Measurements from ENCODE around the gene ATL2.
"Not testable (repeated sequence)": the region's sequence is repeated elsewhere in the genome, so short reads cannot be mapped to it uniquely, and the experiment has no call there.

The ATL2 gene

DNA sequence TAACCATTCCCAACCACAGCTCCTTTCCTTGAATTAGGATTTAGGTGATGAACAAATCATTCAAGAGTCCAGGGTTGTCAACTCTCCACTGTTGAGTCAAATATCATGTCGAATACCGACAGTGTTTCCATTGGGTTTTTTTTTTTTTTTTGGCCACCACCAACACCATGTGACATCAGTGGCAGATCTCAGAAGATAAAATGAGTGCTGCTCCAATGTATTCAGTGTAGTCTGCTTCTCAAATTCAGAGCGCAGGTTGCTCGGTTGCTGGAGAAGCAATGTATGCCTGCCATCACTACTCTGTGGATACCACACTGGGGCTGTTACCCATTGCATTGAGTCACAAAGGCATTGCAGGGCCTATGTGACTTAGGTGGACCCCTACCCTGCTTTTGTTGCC, 10.8 kb upstream of the ATL2 start:
- DNase-seq, result no peak

DNA sequence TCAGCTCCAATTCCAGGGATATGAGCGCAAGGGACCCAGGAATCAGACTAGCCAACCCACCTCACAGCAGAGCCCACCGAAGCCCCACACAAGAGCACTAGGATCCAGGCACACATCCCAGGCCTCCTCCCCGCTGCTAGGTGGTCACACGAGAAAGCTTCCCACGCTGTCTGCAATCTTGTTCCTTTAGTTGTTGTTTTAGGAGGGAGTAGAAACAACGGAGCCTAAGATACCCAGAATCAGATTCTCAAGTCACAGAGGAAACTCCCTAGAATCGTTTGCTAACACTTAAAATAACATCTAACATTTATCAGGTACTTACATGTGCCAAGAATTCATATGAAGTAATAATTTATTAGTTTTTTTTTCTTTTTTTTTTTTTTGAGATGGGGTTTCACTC, 9.7 kb upstream of the ATL2 start:
- DNase-seq, result no peak

DNA sequence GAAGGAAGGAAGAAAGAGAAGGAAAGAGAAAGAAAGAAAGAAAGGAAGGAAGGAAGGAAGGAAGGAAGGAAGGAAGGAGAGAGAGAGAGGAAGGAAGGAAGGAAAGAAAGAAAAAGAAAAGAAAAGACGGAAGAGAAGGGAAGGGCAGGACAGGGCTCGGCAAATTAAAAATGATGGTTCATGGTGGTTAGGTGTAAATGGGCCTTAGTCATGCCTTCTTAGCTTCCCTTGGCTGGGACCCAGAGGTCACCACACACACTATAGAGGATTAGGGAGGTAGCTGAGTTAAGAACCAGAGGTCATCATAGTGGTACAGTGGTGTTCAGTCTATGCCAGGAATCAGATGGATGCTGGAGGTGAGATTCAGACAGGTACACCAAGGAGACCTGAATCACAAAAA, 9.3 kb upstream of the ATL2 start:
- no peak for DNase-seq

DNA sequence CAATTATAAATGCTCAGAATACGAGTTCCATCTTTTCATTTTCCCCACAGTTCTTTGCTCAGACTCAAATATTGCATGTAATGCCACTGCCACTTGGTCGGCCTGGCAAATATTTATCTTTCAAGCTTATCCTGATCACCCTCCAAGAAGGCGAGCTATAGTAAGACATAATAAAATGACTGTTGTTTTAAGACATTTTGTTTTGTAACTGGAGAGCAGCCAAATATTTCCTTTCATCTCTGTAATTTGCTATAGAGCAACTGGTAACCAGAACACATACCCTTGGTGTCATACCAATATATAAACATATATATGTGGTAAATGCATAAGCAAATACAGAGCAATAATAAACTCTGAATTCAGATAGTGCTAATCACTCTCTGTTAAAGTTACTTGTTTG, 7.3 kb upstream of the ATL2 start:
- DNase-seq, result no peak

DNA sequence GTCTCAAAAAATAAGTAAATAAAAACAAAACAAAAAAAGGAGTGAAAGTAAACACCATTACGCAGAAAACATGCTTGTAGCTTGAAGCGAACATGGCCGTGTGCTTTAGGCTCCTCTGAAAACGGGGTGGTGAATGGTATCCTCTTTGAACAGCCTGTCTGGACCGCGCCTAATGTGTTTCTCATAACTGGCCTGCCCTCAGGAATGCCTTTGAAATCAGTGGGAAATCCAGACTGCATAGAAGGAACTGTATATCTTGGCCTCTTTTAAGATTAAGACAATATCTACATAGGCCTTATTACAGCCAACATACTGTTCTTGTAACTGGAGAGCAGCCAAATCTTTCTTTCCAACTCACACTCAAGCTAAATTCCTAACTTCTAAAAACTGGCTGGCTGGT, 6.7 kb upstream of the ATL2 start:
- not testable (repeated sequence) for DNase-seq

DNA sequence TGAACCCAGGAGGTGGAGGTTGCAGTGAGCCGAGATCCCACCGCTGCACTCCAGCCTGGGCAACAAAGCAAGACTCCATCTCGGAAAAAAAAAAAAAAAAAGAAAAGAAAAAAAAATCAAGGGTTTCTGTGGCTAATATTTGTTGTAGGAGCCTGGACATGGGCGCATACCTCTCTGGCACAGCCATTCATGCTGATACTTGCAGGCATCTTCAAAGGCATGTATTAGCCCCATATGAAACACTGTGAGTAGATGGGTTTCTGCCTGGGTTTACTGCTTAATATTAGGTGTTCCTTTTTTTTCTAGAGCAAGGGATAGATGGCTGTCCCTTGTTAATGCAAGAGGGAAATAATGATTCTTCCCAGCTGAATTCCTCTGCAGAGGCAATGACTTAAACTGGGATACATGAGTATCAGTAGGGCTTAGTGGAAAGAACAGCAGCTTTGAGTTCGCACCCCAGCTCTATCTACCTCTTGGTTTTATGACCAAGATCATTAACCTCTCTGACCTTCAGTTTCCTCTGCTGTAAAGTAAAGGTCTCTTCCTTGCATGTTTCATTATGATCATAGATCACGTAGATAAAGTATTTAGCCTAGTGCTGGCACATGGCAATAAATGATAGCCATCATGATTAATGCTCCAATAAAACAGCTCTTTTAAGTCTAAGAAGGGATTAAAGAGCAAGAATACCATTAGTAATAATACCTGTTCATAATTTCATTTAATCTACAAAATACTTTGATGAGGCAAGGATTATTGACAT, 4.5 kb upstream of the ATL2 start:
- no peak for DNase-seq

DNA sequence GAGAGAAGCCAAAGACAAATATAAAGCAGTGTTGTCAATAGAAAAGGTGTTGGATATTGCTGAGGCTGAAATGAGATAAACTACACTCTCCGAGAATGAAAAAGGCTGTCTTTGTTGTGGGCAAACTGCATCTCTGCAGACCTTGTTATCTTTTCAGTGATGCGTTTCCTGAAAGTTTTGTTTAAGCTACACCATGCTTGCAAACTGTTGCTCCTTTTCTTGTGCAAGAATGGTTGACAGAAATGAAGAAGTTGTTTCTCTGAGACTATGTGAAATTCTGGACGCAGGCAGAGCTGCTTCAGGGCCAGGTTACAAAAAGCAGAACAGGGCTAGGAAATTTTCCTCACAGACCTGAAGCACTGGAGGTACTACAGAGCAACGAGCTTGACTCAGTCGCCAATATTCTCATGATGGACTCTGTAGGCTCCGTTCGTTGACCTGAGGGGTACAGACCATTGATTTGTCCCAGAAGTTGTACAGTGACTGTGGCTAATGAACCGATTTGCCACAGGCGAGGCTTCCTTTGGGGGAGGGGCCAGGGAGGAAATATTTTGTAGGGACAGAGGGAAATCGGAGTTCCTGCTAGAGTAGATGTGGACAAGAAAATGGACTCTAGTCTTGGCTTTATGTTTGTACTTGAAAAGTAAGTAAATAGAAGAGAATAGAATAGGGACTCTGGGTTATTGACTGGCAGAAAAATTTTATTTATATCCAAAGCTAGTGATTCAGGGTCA, 3.5 kb upstream of the ATL2 start:
- peak; percentile 17 for DNase-seq

DNA sequence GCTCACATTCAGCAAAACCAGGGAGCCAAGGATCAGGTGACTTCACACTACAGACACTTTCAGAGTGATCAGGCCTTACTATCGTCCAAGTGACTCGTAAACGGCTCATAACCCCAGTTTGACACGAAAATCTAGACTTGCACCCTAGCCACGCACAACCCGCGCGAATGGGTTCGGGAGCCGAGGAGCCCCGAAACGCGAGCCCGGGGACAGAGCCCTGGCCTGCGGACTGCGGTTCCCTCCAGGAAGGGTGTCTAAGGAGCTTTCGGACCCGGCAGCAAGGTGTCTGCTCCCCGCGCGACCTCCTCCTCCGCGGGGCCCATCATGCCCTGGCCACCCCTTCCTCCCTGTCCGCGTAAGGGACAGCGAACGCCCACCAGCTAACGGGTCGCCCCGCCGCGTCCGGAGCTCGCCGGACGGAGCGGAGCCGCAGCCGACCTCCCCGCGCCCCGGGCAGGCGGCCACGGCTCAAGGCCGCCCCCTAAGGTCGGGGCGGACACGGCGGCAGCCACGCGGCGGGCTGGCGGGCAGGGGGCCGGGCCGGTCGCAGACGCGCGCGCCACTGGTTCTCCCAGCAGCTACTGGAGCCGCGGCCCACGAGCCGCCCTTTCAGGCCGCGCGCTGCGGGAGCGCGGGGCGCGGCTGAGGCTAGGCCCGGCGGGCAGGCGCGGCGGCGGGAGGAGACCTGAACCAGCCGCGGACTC, 575 bp downstream of the ATL2 start:
- DNase-seq, result peak; percentile 53

DNA sequence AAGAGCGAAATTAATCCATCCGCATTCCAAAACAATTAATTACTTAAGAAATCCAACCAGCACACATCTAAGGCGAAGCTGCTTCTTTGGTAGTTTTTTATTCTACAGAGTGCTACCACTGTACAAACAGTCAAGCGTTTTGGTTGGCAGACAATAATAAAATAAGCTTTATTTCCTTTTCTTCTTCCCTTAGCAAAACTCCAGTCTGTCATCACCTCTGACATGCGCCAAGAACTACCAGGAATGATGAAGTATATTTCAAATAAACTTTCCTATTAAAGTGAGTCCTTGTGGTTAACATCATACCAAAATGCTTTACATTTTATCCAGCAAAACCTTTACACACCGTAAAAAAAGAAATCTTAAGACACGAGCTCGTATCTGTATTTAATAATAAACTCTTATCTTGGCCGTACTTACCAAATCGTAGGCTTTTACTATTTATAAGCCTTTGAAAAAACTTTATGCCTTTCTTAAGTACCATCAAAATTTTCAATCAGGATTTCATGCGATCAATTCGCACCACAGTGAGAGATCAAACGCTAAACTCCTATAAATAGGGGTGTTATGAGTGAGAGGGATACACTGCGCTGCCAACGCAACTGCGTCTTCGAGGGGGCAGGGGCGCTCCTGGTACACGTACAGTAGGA, 1.3 kb downstream of the ATL2 start:
- peak; percentile 54 for DNase-seq

DNA sequence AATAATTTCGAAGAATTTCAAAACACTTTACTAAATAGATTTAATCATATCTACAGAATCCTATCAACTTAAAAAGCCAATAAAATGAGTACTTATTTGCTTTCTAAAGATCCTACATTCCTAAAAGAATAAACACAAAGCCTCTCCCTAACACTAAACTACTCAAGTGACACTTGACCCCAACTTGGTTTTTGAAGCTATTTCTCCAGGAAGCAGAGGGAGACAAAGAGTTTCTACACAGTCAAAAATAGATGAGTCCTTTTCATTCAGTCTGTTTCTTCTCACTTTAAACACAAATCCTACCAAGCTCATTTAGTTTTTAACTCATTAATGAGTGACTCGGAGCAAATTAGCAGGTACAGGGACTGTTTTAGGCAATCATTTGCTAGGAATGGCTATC, 2.1 kb downstream of the ATL2 start:
- DNase-seq, result no peak

DNA sequence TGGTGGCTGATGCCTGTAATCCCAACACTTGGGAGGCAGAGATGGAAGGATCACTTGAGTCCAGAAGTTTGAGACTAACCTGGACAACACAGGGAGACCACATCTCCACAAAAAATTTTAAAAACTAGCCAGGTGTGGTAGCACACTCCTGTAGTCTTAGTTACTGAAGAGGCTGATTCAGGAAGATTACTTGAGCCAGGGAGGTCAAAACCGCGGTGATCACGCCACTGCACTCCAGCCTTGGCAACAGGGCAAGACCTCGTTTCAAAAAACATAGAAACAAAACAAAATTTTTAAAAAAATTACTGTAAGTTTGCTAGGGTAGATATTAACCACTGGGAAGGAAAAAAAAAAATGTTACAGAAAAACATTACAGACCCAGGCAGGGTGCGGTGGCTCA, 5.8 kb downstream of the ATL2 start:
- DNase-seq, result no peak

DNA sequence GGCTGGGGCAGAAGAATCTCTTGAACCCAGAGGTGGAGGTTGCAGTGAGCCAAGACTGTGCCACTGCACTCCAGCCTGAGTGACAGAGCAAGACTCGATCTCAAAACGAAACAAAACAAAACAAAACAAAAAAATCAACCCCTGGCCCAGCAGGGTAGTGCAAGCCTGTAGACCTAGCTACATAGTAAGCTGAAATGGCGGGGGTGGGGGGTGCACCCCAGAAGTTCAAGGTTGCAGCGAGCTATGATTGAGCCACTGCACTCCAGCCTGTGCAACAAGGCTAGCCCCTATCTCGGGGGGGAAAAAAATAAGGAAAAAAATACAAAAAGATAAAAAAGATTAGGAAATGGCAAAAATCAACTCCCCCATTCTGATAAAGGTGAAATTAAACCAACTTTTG, 6.4 kb downstream of the ATL2 start:
- no peak for DNase-seq

DNA sequence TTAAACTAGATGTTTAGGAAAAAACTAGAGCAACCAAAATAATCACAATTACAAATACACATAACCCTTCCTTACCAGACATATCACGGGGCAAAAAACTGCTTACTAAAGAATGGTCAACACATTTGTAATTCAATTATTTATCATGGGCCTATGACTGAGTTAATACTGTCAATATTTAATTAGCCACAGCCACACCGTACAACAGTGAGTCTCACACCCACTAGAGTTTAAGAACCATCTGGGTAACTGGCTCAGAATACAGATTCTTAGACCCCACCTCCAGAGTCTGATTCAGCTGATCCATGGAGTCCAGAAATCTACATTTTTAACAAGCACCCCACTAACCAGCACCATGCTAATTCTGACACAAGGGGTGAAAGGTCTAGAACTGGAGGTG, 14.8 kb downstream of the ATL2 start:
- no peak for DNase-seq

DNA sequence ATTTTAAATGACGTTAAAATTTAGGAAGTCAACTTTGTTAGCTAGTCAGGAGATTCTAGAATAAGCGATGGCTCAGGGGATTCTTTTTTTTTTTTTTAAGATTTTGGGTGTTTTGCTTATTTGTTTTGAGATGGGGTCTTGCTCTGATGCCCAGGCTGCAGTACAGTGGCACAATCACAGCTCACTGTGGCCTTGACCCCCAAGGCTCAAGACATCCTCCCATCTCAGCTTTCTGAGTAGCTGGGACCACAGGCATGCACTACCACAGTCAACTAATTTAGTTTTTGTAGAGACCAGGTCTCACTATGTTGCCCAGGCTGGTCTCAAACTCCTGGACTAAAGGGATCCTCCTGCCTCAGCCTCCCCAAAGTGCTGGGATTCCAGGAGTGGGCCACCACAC, 16.9 kb downstream of the ATL2 start:
- DNase-seq, result no peak

DNA sequence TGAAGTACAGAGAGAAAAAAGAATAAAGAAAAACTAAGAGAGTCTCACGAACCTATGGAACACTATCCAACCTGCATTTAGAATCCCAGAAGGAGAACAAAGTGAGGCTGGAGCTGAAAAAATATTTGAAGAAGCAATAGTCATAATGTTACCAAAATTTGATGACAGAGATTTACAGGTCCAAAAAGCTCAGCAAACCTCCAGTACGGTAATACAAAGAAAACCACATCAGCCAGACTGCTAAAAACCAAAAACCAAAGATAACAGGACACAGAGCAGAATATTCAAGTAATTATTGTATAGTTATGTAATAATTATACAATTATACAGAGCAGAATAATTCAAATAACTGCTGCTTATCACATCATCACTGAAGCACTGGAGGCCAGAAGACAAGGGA, 23.7 kb downstream of the ATL2 start:
- no peak for DNase-seq

DNA sequence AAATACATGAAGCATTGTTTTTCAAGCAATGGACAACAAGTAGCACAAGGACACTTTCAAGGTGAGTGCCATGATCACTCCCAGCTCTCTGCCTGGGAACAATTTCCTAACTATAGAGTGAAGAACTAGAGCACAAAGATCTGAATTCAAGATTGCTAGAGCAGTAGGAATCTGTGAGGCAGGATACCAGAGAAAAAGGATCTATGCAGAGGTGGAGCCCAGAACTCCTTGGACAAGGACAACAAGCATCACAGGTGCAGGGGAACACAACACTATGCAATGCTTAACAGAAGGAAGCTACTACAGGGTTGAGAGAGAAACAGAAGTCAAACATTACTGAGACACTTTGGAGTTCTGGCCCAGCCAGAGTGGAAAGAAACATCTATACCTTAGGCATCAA, 24.7 kb downstream of the ATL2 start:
- no peak for DNase-seq

DNA sequence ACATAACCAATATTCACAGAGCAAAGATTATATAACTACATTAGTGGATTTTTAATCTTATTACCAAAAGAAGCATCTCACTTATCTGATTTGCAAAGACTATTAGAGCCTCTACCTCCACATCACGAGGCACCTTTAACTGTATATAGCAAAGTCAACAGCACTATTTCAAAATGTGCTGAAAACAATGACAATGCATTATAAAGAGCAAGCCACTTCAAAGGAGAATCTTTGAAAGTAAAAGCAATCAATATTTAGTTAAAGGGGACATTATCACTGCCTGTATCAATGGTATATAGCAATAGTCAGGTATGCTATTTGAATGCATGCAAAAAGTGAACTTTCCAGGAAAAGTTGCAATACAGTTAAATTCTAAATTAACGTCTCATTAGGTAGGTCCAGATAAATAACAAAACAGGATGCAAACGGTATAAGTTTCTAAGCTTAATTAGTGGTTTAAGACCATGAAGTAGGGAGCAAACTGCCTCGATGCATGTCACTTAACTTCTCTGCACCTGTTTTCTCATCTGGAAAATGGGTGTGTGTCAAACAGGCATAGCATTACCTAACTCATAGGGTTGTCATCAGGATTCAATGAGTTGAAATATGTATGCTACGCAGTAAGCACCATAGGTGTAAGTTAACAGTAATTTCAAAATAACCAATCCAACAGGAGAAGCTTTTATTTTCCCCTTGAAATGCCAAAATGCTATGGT, 31.6 kb downstream of the ATL2 start:
- no peak for DNase-seq

DNA sequence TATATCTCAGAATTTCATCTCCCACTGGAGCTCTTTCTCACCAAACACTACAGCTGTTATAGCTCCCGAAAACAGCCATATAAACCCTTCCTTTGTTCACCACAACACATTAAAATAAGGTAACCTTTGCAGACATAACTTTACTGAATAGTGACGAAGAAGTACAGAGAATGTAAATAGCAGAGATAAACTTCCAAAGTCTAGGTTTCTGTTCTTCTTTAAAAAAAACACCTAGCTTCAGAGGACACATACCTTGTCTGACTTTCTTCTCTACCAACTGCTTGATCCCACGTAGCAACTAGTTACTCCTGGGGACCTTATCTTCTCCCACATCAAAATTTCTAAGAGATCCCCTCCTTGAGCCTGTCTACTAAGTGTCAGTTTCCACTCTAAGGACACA, 32.3 kb downstream of the ATL2 start:
- no peak for DNase-seq

DNA sequence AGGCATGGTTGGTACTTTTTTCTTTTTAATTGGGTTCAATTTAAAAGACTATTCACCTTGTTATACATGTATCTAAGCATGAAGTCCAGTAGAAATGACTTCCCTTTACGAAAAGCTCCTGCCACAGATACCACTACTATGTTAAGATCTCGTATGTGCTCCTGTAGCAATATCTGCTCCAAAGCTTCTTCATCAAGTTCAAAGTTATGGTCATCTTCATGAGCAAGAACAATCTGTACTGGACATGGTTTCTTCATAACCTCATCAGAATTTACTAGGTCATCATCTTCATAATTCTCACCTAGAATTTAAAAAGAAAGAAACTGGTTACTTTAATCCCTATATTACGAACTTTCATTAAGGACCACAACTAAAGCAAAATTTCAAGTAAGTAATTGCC, 33.9 kb downstream of the ATL2 start:
- DNase-seq, result no peak

DNA sequence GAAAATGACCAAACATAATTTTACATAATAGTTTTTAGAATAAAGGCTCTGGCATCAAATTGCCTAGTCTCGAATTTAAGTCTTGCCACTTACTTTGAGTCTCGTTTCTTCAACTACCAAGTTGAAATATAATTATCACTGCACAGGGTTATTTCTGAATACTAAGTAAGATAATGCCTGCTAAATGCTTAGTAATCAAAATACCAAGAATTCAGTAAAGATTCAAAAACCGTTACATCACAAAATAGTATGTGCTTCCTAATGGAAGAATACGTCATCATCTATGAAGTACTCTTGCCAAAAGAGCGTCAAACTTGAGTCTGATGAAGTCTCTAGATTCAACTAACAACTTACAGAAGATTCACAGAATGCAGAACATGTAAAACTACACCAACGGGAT, 40.5 kb downstream of the ATL2 start:
- DNase-seq, result no peak

DNA sequence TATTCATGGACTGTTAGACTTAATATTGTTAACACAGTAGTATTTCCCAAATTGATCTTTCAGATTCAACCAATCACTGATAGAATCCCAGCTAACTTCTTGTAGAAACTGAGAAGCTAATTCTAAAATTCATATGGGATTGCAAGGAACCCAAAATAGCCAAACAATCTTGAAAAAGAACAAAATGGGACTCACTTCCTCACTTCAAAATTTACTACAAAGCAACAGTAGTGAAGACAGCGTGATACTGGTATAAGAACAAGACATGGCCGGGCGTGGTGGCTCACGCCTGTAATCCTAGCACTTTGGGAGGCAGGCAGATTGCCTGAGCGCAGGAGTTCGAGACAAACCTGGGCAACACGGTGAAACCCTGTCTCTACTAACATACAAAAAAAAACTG, 46.3 kb downstream of the ATL2 start:
- DNase-seq, result no peak

DNA sequence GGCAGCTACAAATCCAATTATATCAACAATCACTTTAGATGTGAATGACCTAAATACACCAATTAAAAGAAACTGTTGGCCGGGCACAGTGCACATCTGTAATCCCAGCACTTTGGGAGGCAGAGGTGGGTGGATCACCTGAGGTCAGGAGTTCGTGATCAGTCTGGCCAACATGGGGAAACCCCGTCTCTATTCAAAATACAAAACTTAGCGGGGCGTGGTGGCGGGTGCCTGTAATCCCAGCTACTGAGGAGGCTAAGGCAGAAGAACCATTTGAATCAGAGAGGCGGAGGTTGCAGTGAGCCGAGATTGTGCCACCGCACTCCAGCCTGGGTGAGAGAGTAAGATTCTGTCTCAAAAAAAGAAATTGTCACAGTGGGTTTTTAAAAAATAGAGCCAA, 49.5 kb downstream of the ATL2 start:
- no peak for DNase-seq

DNA sequence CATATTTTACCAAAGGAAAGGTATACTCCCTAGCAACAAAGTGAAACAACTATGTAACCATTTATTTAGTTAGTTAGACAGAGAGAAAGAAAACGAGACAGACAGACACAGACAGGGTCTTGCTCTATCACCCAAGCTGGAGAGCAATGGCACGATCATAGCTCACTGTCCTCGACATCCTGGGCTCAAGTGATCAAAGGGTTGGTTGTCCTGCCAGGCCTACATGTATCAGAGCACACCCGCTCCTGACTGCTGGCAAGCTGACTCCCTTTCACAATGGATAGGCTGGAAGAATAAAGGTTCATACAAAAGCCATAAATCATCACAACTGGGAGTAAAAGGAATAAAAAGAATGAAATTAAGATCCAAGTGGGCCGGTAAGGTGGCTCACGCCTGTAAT, 53.5 kb downstream of the ATL2 start:
- no peak for DNase-seq

All from CD4-positive, alpha-beta T cell treated with Interleukin-15 for 1 hour (primary cell).